A549 (cell line): Measurements from ENCODE around the gene ZNF26. TPM values are rescaled to one million over a fixed set of nuclear protein-coding genes. Genes with fewer than 3 reads are reported as not detected.
A peak's percentile ranks its signal among the peaks of the same experiment; 100 is the strongest.
"Not testable (repeated sequence)": the region's sequence is repeated elsewhere in the genome, so short reads cannot be mapped to it uniquely, and the experiment has no call there.

Experiments used
- ATAC-seq, 2 experiments: fragments of 200-7000 bp in 1 of 2; fragments of >200 bp in 1 of 2; cut with Nextera tagmentation in 1 of 2; cut with Tn5 transposase in 1 of 2; 3 replicates each; pipeline versions ENCODE4 v1.8.0 to v1.9.1; 2018 to 2020; ENCODE audit warnings: mild to moderate bottlenecking in 1 of 2, moderate library complexity in 1 of 2
- CTCF ChIA-PET: fragments of 300-600 bp; sonication (Branson Sonifier 250); formaldehyde crosslinking; extraction: SDS; loops from one replicate; lab custom pipeline; 2021; ENCODE audit warnings: antibody characterized with exemption, inconsistent platforms; lab: Yijun Ruan, JAX
- POLR2A ChIA-PET: fragments of 350-600 bp; formaldehyde crosslinking; extraction: SDS; loops from one replicate; lab custom pipeline; 2021; ENCODE audit warnings: antibody characterized with exemption, inconsistent platforms; lab: Yijun Ruan, JAX
- DNase-seq, 2 experiments: peaks; one replicate each; pipeline versions ENCODE4 v3.0.0 to v3.0.0-alpha.2; 2011 to 2016; ENCODE audit warnings: low read depth in 1 of 2, low spot score in 1 of 2
- FAIRE-seq: peaks from 2 replicates; lab custom pipeline; 2011; peaks lifted over from hg19 to GRCh38; lab: Jason Lieb, UNC
- H3K27ac ChIP-seq, 2 experiments: fragments of >200 bp; sonication (Bioruptor Twin); formaldehyde crosslinking; 3 replicates each; pipeline ENCODE4 v1.5.1; 2016 to 2017
- H3K4me1 ChIP-seq: fragments of >200 bp; sonication (Bioruptor Twin); formaldehyde crosslinking; 3 replicates; pipeline ENCODE4 v1.6.1; 2016
- H3K4me2 ChIP-seq: fragments of >200 bp; sonication (Bioruptor Twin); formaldehyde crosslinking; 3 replicates; pipeline ENCODE4 v1.6.1; 2016
- H3K4me3 ChIP-seq: fragments of >200 bp; sonication (Bioruptor Twin); formaldehyde crosslinking; 3 replicates; pipeline ENCODE4 v1.5.1; 2016
- H3K9me3 ChIP-seq: fragments of >200 bp; sonication (Bioruptor Twin); formaldehyde crosslinking; 3 replicates; pipeline ENCODE4 v1.6.1; 2016
- FOSL2 ChIP-seq, 2 experiments: fragments of 450-650 bp in 1 of 2; fragments of >200 bp in 1 of 2; sonication (Bioruptor Twin) in 1 of 2; formaldehyde crosslinking; IDR thresholded peaks; 2 replicates each; pipeline versions ENCODE4 v1.5.0 to v1.6.1; 2016 to 2020; ENCODE audit warnings: mild to moderate bottlenecking in 1 of 2, moderate library complexity in 1 of 2
- HEYL ChIP-seq: fragments of 250-450 bp; sonication (Bioruptor Pico); IDR thresholded peaks from 2 replicates; pipeline ENCODE4 v1.8.0; 2021; ENCODE audit warnings: mild to moderate bottlenecking, moderate library complexity
- JUN ChIP-seq, 2 experiments: fragments of >200 bp; sonication (Bioruptor Twin); formaldehyde crosslinking; IDR thresholded peaks; 2 replicates in 1 of 2; 3 replicates in 1 of 2; pipeline ENCODE4 v1.6.1; 2016 to 2017
- JUNB ChIP-seq: fragments of >200 bp; sonication (Bioruptor Twin); formaldehyde crosslinking; IDR thresholded peaks from 2 replicates; pipeline ENCODE4 v1.6.1; 2016
- KDM5A ChIP-seq: fragments of 200-600 bp; sonication (generic); IDR thresholded peaks from 2 replicates; pipeline ENCODE4 v1.6.1; 2016; ENCODE audit warnings: antibody characterized with exemption, mild to moderate bottlenecking
- MAFK ChIP-seq: fragments of 450-650 bp; IDR thresholded peaks from 2 replicates; pipeline ENCODE4 v1.6.1; 2014; ENCODE audit not compliant: partially characterized antibody
- MYC ChIP-seq: IDR thresholded peaks from 2 replicates; pipeline ENCODE4 v1.6.1; 2012; ENCODE audit warnings: mild to moderate bottlenecking, inconsistent platforms, low read length, improper control_type of control experiment, borderline replicate concordance
- PHF8 ChIP-seq: fragments of 200-600 bp; sonication (generic); IDR thresholded peaks from 2 replicates; pipeline ENCODE4 v1.6.1; 2016; ENCODE audit warnings: low read depth, mild to moderate bottlenecking, antibody characterized with exemption, moderate library complexity, borderline replicate concordance
- POLR2A ChIP-seq: IDR thresholded peaks from 2 replicates; pipeline ENCODE4 v1.6.1; 2012; ENCODE audit warnings: mild to moderate bottlenecking, low read length
- POLR2AphosphoS2 ChIP-seq: conservative IDR thresholded peaks from 2 replicates; pipeline ENCODE4 v1.6.1; 2012; ENCODE audit warnings: low read length, improper control_type of control experiment, inconsistent platforms
- SREBF2 ChIP-seq: fragments of 450-650 bp; IDR thresholded peaks from 2 replicates; pipeline ENCODE4 v1.6.1; 2014; ENCODE audit warnings: mild to moderate bottlenecking, moderate library complexity
- TP53 ChIP-seq: fragments of 250-450 bp; sonication (Bioruptor Pico); IDR thresholded peaks from 2 replicates; pipeline ENCODE4 v1.5.0; 2021; ENCODE audit warnings: mild to moderate bottlenecking, moderate library complexity
- ZSCAN20 ChIP-seq: fragments of 250-450 bp; sonication (Bioruptor Pico); IDR thresholded peaks from 2 replicates; pipeline ENCODE4 v1.8.0; 2022; ENCODE audit warnings: mild to moderate bottlenecking, moderate library complexity
- WGBS: methylation state at CpG from one replicate; pipeline ENCODE4 v1.1.6; 2017; ENCODE audit errors: missing lambda C conversion rate; 5-methylcytosine and 5-hydroxymethylcytosine counted together
- polyA plus RNA-seq, 4 experiments: library from polyadenylated mRNA; depleted of rRNA in 3 of 4; stranded (reverse); fragments of >200 nt; fragmentation: RNase III in 1 of 4; extraction: RNeasy Plus Mini Kit Qiagen cat#74134 plus additional on column Dnase treatment in 1 of 4; gene quantifications; 2 replicates in 3 of 4; 3 replicates in 1 of 4; pipeline ENCODE4 v1.2.3, GENCODE V29; 2011 to 2017
- TF ChIP-seq, protein P1 (sequence below): fragments of 250-450 bp; sonication (Bioruptor Pico); IDR thresholded peaks from 2 replicates; pipeline ENCODE4 v1.5.0; 2021; ENCODE audit warnings: mild to moderate bottlenecking, moderate library complexity, borderline replicate concordance
- TF ChIP-seq, protein P2 (sequence below): IDR thresholded peaks from 2 replicates; pipeline ENCODE4 v1.6.1; 2012; ENCODE audit warnings: low read depth, borderline replicate concordance
- TF ChIP-seq, protein P3 (sequence below): IDR thresholded peaks from 2 replicates; pipeline ENCODE4 v1.6.1; 2012
- TF ChIP-seq, protein P4 (sequence below): fragments of >200 bp; sonication (Bioruptor Twin); formaldehyde crosslinking; IDR thresholded peaks from 2 replicates; pipeline ENCODE4 v1.6.1; 2016

ZNF26 gene
- polyA plus RNA-seq, 2 of the 4 experiments (the other 2 are of a cell fraction) = 6.5 to 11.3 TPM

DNA sequence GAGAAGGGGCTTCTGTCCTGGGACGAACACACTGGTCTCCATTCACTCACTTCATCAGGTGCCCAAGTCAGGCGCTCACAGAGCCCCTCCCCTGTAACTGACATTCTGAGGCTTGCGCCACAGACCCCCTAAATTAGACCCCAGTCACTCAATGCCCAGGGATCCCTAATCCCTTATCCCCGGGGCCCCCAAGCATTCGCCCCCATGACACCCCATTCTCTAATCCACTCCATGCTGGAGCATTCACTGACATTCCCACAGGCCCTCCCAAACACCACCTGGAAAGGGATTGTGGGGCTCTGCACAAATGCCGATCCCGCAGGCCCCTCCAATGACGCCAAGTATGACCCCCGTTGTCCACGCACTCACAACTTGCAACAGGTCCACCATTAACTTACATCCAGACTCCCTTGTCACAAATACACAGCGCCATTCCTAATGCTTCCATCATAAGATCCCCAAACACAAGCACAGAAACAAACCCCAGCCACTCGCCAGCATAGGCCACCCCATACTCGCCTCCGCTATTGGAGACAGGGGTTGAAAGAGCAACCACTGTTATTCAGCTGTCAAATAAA is 31.6 kb upstream of the ZNF26 start (continued):
- TF ChIP-seq, protein P1, sequence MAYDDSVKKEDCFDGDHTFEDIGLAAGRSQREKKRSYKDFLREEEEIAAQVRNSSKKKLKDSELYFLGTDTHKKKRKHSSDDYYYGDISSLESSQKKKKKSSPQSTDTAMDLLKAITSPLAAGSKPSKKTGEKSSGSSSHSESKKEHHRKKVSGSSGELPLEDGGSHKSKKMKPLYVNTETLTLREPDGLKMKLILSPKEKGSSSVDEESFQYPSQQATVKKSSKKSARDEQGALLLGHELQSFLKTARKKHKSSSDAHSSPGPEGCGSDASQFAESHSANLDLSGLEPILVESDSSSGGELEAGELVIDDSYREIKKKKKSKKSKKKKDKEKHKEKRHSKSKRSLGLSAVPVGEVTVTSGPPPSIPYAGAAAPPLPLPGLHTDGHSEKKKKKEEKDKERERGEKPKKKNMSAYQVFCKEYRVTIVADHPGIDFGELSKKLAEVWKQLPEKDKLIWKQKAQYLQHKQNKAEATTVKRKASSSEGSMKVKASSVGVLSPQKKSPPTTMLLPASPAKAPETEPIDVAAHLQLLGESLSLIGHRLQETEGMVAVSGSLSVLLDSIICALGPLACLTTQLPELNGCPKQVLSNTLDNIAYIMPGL = no peak
- TF ChIP-seq HEYL (CRISPR knock-in tag) = no peak

- FAIRE-seq = no peak
- peak overlapping the region; percentile 96 to 99 for H3K27ac ChIP-seq
- ChIA-PET CTCF (no interaction called here), POLR2A (interaction anchor here (1.0 to 1.2 kb wide), 3 partner anchors 31 to 125 kb away, joined by 3 to 4 read pairs (median 3); partner anchors contain the start of genes CHFR and ZNF26)
- peak overlapping the region; percentile 83 for H3K4me3 ChIP-seq
- WGBS = 46% methylated on average over 30 of the region's 39 CpGs
- peak; percentile 59 to 75 for ATAC-seq
- TF ChIP-seq PHF8 (peak; percentile 13; the same call in 1 of the 2 replicates), MAFK (no peak), TP53 (0 out of 2 replicates have a peak, but pooled peaks have one; percentile 38)
- TF ChIP-seq, protein P2, sequence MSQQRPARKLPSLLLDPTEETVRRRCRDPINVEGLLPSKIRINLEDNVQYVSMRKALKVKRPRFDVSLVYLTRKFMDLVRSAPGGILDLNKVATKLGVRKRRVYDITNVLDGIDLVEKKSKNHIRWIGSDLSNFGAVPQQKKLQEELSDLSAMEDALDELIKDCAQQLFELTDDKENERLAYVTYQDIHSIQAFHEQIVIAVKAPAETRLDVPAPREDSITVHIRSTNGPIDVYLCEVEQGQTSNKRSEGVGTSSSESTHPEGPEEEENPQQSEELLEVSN = peak; percentile 56; the same call in 1 of the 2 replicates
- no peaks in the 10 kb centered on the region for H3K4me1 ChIP-seq
- H3K4me2 ChIP-seq = peak overlapping the region; percentile 87
- H3K9me3 ChIP-seq = peaks cover 72% of the 10 kb centered on the region
- peak; percentile 21 to 65 for DNase-seq
Measured at GRCh38 chr12:132955094-132956010, 30.8 kb upstream of the ZNF26 start.

DNA sequence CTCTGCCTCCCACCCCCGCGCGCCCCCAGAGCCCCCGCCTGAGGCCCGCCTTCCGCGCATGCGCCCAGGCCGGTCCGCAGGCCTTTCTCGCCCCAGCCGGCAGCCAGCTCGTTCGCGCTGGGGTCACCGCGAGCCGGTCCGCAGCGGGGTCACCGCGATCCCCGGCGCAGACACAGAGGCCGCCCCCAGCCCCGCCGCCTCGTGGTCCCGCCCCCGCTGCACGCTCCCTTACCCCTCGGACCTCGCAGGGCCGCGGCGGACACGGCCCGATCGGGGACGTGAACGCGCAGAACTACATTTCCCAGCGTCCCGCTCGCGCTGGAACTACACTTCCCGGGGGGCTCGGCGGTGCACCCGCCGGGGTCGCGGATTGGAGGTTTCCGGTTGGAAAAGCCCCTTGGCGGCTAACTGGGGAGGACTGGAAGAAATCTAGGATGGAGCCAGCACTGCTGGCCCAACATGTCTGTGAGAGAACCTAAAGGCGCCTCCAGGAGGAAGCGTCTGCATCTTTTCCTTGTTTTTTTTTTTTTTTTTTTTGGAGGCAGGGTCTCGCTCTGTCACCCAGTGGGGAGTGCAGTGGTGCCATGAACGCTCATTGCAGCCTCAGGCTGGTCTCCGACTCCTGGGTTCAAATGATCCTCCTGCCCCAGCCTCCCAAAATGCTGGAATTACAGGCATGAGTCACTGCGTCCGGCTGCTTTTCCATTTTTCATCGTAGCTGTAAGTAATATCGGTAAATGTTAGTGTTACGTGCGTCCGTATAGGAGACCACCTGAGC is 30.0 kb upstream of the ZNF26 start, which contains the start of gene ZNF605:
ZNF605 (minus strand) TSS at position 296 of the 778 bp plus-strand sequence. CDS start 10,671 bp downstream, outside the sequence.
- ATAC-seq (peak; percentile 95 to 97), FAIRE-seq (no peak), DNase-seq (peak; percentile 92 to 95)
- CTCF ChIA-PET = no interaction called here
- TF ChIP-seq, protein P3, sequence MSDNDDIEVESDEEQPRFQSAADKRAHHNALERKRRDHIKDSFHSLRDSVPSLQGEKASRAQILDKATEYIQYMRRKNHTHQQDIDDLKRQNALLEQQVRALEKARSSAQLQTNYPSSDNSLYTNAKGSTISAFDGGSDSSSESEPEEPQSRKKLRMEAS = peak; percentile 47
- TF ChIP-seq SREBF2 (no peak), POLR2A (peak; percentile 50), FOSL2 (IDR thresholded peaks at IDR 0.05) (no peak), FOSL2 (CRISPR knock-in tag; IDR thresholded peaks at IDR 0.05) (peak; percentile 48; the same call in 1 of the 2 replicates), ZSCAN20 (CRISPR knock-in tag) (no peak), JUNB (no peak), KDM5A (0 out of 2 replicates have a peak, but pooled peaks have one; percentile 33), MYC (peak; percentile 15; the same call in 1 of the 2 replicates), JUN (IDR thresholded peaks at IDR 0.05) (peak in 1 of 2 experiments; percentile 55; a peak in 2 of 5 replicates), POLR2AphosphoS2 (no peak), PHF8 (peak; percentile 57)
- TF ChIP-seq, protein P2 = peak; percentile 59; the same call in 1 of the 2 replicates
- TF ChIP-seq, protein P4, sequence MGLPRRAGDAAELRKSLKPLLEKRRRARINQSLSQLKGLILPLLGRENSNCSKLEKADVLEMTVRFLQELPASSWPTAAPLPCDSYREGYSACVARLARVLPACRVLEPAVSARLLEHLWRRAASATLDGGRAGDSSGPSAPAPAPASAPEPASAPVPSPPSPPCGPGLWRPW = no peak
- TF ChIP-seq, protein P1 = no peak
- Histone ChIP-seq H3K27ac (peak within 1 kb of the TSS; percentile 96 to 99), H3K9me3 (peaks cover 72% of the 10 kb centered on the region), H3K4me3 (peak within 1 kb of the TSS; percentile 83), H3K4me1 (no peaks in the 10 kb centered on the region), H3K4me2 (peak within 1 kb of the TSS; percentile 87)
- WGBS = 5% methylated on average over 26 of the region's 67 CpGs
- POLR2A ChIA-PET = interaction anchor here (0.5 to 1.2 kb wide), 4 partner anchors 30 to 124 kb away, joined by 3 to 4 read pairs (median 3); partner anchors contain the start of genes CHFR and ZNF26

DNA sequence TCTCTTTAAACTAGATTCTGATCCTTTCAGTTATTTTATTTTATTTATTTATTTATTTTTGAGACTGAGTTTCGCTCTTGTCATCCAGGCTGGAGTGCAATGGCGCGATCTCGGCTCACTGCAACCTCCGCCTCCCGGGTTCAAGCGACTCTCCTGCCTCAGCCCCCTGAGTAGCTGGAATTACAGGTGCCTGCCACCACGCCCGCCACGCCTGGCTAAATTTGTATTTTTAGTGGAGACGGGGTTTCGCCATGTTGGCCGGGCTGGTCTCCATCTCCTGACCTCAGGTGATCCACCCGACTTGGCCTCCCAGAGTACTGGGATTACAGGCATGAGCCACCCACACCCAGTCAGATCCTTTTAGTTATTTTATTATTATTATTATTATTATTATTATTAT is 24.4 kb upstream of the ZNF26 start:
- 92% methylated on average over 14 of the region's 14 CpGs for WGBS
- DNase-seq, H3K4me1 ChIP-seq, CTCF ChIA-PET, H3K4me2 ChIP-seq, ATAC-seq, FAIRE-seq, H3K4me3 ChIP-seq, H3K27ac ChIP-seq, POLR2A ChIA-PET: not testable (repeated sequence)
- peaks cover 79% of the 10 kb centered on the region for H3K9me3 ChIP-seq
